22Rv1 (cell line): Measurements from ENCODE around the gene SEPTIN5.

Source experiments
- H3K27ac ChIP-seq: fragments of 450-650 bp; 2 replicates; pipeline ENCODE4 v1.5.1; 2017
- ZFX ChIP-seq: fragments of 450-650 bp; IDR thresholded peaks from 2 replicates; pipeline ENCODE4 v1.6.1; 2017; ENCODE audit warnings: antibody characterized with exemption, borderline replicate concordance
- TF ChIP-seq, protein P1 (sequence below): fragments of 450-650 bp; IDR thresholded peaks from 2 replicates; pipeline ENCODE4 v1.5.1; 2017; ENCODE audit warnings: mild to moderate bottlenecking

The SEPTIN5 gene

GRCh38 chr22:19668748-19669147, 45.6 kb upstream of the SEPTIN5 start:
- TF ChIP-seq, protein P1, sequence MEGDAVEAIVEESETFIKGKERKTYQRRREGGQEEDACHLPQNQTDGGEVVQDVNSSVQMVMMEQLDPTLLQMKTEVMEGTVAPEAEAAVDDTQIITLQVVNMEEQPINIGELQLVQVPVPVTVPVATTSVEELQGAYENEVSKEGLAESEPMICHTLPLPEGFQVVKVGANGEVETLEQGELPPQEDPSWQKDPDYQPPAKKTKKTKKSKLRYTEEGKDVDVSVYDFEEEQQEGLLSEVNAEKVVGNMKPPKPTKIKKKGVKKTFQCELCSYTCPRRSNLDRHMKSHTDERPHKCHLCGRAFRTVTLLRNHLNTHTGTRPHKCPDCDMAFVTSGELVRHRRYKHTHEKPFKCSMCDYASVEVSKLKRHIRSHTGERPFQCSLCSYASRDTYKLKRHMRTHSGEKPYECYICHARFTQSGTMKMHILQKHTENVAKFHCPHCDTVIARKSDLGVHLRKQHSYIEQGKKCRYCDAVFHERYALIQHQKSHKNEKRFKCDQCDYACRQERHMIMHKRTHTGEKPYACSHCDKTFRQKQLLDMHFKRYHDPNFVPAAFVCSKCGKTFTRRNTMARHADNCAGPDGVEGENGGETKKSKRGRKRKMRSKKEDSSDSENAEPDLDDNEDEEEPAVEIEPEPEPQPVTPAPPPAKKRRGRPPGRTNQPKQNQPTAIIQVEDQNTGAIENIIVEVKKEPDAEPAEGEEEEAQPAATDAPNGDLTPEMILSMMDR: no peak
- no peak for TF ChIP-seq ZFX
- no peak overlapping the region for H3K27ac ChIP-seq

- TF ChIP-seq ZFX: no peak
- TF ChIP-seq, protein P1: no peak
- no peak overlapping the region for H3K27ac ChIP-seq
These were observed 44.7 kb upstream of the SEPTIN5 start for GRCh38 chr22:19669570-19669969.

GRCh38 chr22:19671316-19671715, 43.0 kb upstream of the SEPTIN5 start:
- TF ChIP-seq, protein P1: no peak
- TF ChIP-seq ZFX: no peak
- no peak overlapping the region for H3K27ac ChIP-seq

GRCh38 chr22:19672054-19672776, 42.1 kb upstream of the SEPTIN5 start:
- H3K27ac ChIP-seq: no peak overlapping the region
- TF ChIP-seq, protein P1: no peak
- TF ChIP-seq ZFX: no peak

- no peak overlapping the region for H3K27ac ChIP-seq
- TF ChIP-seq, protein P1: no peak
- TF ChIP-seq ZFX: no peak
These were observed 40.6 kb upstream of the SEPTIN5 start for GRCh38 chr22:19673660-19674059.

DNA sequence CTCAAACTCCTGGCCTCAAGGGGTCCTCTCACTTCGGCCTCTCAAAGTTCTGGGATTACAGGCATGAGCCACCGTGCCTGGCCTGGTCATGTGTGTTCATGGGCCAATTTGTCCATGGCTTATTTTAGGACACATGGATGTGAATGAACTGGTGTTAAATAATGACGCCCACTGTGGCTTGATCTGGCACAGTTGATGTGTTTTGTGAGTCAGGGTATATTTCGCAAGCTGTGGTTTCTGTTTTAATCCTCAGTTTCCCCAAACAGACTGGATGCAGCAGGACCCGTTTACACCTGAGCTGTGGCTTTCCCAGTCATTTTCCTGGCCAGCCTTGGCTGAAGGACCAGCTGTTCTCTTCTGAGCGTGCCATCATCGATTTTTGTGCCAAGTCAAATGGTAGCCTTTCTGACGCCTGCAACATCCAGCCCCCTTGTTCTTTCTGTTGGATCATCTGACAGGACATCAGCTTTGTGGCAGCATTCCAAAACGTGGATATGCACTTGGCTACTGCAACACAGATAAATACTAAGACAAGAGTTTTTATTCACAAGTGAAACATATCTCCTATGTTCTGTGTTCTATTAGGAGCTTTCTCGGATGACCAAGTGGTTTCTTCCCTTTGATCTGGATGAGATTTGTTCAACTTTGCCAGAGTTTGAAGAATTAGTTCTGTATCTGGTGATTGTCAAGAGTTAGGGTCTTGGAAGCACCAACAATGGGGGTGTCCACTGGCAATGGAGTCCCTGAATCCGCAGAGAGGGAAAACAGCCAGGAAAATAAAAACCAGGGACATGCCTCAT, 40.0 kb upstream of the SEPTIN5 start:
- TF ChIP-seq, protein P1: no peak
- TF ChIP-seq ZFX: no peak
- no peak overlapping the region for H3K27ac ChIP-seq

DNA sequence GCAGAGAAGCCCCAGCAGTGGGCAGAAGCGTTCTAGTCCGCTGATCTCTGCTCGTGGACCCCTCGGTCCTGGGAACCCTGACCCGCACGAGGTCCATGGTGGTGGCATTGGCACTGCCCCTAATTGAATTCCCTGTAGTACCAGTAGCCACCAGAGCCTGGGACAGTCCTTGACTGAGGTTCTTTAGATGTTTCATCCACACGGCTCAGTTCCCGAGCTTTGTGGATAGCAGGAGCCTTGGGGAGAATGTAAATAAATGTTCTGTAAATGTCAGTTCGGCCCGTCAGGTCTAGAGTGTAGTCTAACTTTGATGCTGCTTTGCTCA, 39.4 kb upstream of the SEPTIN5 start:
- TF ChIP-seq, protein P1: no peak
- TF ChIP-seq ZFX: no peak
- no peak overlapping the region for H3K27ac ChIP-seq
